ENCODE measurements around the gene MACROD2.

MACROD2 gene

GRCh38 chr20:16062661-16063581, 2067.6 kb downstream of the MACROD2 start:
- no peak for DNase-seq (ENCODE audit: low read depth)

- DNase-seq (ENCODE audit: low read depth) = no peak
These were observed 2068.6 kb downstream of the MACROD2 start for GRCh38 chr20:16063881-16064280.

- DNase-seq (ENCODE audit: low read depth) = no peak
These were observed 2069.8 kb downstream of the MACROD2 start for GRCh38 chr20:16064989-16065707.

DNA sequence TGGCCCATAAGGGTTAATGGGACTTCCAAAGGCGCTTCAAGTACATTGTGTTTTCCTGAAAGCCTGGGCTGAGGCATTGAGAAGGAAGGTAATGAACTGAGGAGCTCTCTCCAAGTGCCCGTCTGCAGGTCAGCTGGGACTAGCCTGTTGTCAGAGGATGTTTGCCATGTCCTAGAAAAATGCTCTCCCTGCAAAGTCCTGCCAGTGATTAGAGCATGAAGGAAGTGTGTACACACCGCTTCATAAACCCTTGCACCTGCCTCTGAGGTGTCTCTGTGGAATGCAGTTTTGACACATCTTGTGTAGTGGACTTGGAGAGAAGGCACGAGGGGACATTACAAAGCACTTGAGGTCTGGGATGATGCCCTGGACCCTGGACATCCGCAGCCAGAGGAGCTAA, 2071.3 kb downstream of the MACROD2 start:
- no peak for DNase-seq (ENCODE audit: low read depth)

- DNase-seq (ENCODE audit: low read depth) = no peak
These were observed 2074.2 kb downstream of the MACROD2 start for GRCh38 chr20:16069389-16070010.

DNA sequence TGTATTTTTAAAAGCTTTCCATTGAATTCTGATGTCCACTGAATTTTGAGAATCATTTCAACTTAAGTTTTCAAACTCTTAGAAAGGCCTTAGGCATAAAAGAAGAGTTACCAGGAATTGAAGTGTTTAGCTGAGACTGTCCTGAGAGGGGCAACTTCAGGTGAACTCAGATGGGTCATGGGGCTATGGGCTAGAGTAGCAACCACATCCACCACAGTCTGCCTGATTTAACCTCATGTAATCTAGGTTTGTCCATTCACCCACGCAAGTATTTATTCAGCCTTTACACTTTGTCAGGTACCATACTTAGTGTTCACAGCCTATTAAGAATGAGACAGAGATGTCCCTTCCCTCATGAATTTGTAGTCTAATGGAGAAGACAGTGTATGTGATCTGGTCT, 2076.9 kb downstream of the MACROD2 start:
- DNase-seq (ENCODE audit: low read depth) = no peak

DNA sequence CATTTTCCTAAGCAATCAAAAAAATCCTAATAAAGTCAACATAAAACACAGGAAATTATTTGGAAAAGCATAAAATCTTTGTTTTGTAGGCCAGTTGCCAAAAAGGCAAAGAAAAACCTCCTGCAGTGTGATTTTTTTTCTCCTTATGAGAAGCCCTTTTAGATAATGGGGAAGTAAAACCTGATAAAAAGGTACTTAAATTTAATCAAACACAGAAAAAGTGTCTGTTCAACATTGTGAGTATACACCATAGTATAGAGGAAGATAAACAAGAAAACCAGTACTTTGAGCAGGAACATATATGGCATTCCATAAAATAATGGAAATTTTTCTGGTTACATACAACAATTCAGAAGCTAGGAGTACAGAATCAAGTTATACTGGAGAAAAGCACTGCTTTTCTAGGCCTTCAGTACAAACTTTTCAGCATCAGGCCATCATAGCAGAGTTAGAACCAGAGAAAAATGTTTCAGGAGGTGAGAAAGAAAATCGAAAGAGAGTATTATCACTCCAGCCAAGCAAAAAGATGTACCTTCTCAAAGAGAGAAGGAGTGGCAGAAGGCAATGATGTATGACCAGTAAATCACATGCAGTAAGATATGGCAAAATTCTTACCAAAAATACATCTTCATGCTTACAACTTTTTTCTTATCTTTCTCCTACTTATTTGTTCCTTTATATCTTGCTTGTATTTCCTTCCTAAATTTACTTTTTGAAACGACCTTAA, 2083.0 kb downstream of the MACROD2 start:
- no peak for DNase-seq (ENCODE audit: low read depth)

- DNase-seq (ENCODE audit: low read depth) = no peak
These were observed 2086.1 kb downstream of the MACROD2 start for GRCh38 chr20:16081421-16081820.

DNA sequence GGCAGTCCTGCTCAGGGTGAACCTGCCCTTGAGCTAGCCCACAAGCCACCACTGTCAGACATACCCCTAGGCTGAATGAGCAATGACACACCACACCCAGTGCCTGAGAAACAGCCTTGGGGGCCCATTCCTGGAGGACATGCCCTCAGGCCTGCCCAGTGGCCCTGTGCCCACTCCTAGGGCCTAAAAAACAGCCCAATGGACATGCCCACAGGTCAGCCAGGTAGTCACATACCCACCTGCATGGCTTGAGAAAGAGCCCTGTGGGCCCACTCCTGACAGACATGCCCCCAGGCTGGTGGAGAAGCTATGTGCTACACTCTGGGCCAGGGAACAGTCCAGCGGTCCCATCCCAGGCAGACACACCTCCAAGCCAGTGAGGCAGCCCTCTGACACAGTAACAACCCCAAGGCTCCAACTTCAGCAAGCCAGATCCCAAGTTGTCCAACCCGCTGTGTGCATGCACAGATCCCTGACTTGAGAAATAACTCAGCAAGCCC, 2086.8 kb downstream of the MACROD2 start:
- no peak for DNase-seq (ENCODE audit: low read depth)

DNA sequence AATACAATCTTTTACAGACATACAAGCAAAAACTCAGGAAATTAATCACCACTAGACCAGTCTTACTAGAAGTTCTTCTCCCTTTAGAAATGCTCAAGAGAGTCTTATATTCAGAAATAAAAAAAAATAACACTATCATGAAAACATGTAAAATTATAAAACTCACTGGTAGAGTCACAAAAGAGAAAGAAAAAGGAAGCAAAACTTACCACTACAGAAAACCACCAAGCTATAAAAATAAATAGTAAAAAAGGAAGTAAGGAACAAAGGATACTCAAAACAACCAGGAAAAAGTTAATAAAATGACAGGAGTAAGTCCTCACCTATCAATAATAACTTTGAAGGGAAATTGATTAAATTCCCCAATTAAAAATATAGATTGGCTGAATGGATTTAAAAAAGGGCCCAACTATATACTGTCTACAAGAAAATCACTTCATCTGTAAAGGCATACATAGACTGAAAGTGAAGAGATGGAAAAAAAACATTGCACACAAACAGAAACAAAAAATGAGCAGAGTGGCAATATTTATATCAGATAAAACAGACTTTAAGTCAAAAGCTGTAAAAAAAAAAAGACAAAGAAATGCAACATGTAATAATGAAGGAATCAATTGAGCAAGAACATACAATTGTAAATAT, 2088.4 kb downstream of the MACROD2 start:
- DNase-seq (ENCODE audit: low read depth) = no peak

- DNase-seq (ENCODE audit: low read depth) = no peak
These were observed 2099.9 kb downstream of the MACROD2 start for GRCh38 chr20:16095226-16095625.

GRCh38 chr20:16096756-16097326, 2101.5 kb downstream of the MACROD2 start:
- DNase-seq (ENCODE audit: low read depth) = no peak

GRCh38 chr20:16097788-16098187, 2102.5 kb downstream of the MACROD2 start:
- no peak for DNase-seq (ENCODE audit: low read depth)

DNA sequence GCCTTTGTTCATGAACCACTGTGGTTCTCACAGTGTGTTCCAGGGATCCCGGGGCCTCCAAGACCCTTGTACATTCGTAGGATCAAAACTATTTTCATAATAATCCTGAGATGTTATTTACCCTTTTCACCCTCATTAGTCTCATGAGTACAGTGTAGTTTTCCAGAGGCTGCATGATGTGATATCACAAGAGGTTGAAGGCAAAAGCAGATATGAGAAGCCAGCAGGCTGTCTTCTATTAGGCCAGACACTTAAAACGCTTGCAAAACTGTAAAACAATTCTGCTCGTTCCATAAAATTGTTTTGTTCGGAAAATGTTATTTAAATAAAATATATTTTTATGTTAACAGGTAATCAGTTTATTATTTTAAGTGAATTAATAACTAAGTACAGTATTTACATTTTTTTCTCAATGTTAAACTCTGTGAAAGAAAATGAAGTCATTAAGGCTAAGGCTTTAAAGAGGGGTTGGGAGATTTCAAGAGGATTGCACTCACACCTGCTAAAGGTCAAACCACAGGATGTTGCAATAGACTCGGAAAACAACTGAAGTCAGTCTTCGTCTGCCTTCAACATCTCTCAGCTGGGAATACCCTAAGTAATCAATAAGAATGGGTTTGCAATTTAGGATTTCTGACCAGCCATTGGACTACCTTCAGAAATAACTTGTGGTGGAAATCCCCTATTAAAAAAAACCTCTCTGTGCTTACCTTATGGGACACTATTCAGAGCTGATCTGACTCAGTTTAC, 2103.7 kb downstream of the MACROD2 start:
- DNase-seq (ENCODE audit: low read depth) = peak; percentile 3

DNA sequence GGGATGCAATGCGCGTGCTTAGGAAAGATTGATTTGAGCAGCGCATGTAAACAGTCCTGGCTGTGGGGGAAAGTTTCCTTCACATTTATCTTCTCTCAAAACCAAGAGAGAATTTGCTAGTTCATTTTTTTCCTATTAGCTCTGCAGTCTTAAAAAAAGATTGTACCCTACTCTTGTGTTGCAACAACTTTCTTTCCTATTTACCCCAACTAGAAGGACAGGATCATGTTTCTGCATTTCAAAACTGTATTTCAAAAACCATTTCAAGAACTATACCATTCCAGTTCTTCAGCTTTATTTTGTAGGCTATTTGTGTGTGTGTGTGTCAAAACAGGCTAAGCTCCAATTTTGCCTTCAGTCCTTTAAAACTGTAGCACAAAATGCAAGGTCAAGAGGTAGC, 2104.8 kb downstream of the MACROD2 start:
- DNase-seq (ENCODE audit: low read depth) = no peak

DNA sequence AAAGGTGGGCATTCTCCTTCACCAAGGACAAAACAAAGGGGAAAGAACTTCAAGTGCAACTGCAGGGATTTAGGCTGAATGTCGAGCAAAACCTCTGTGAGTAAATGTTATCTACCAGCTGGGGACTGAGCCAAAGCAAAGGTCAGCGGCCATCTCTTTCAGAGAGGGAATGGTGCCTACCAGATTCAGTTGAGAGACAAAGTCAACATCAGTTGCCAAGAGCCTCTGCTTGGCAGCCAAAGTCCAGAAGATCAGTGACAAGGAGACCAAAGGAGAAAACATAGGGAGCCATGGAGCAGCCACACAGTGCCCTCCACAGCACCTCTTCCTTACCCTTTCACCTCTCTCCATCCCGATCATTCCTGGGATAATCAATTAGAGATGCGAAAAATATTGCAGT, 2105.5 kb downstream of the MACROD2 start:
- no peak for DNase-seq (ENCODE audit: low read depth)

Measured in iris pigment epithelial cell (primary cell).